Transverse colon (tissue), 4 donors: Measurements from ENCODE around the gene GOLPH3. TPM values are rescaled to one million over a fixed set of nuclear protein-coding genes. Genes with fewer than 3 reads are reported as not detected.
"Not testable (repeated sequence)": the region's sequence is repeated elsewhere in the genome, so short reads cannot be mapped to it uniquely, and the experiment has no call there.

Experiments used
- DNase-seq: peaks from one replicate; pipeline ENCODE4 v3.0.0-alpha.2; 2019
- H3K27ac ChIP-seq, 4 donors: fragments of 200-600 bp; sonication (generic); 2 replicates each; pipeline ENCODE4 v1.5.1; 2016 to 2018; ENCODE audit warnings: inconsistent platforms in 4 of 4
- H3K27me3 ChIP-seq: fragments of 200-600 bp; sonication (generic); 2 replicates; pipeline ENCODE4 v1.5.1; 2017; ENCODE audit warnings: inconsistent platforms
- H3K36me3 ChIP-seq, 4 donors: fragments of 200-600 bp; sonication (generic); 2 replicates each; pipeline ENCODE4 v1.5.1; 2017 to 2019; ENCODE audit warnings: inconsistent platforms in 4 of 4
- H3K4me1 ChIP-seq, 4 donors: fragments of 200-600 bp; sonication (generic); 2 replicates each; pipeline ENCODE4 v1.5.1; 2017 to 2020; ENCODE audit warnings: inconsistent platforms in 4 of 4
- H3K4me3 ChIP-seq, 4 donors: fragments of 200-600 bp; sonication (generic); 1 replicate in 1 of 4; 2 replicates in 3 of 4; pipeline versions ENCODE4 v1.5.1 to v1.6.1; 2017 to 2019; ENCODE audit warnings: inconsistent platforms in 4 of 4
- H3K9me3 ChIP-seq, 2 donors: fragments of 200-600 bp; sonication (generic); 2 replicates each; pipeline ENCODE4 v1.5.1; 2017 to 2019; ENCODE audit warnings: inconsistent platforms in 2 of 2
- CTCF ChIP-seq, 5 experiments: fragments of 200-600 bp in 3 of 5; fragments of 450-650 bp in 2 of 5; sonication (generic) in 3 of 5; IDR thresholded peaks; 1 replicate in 2 of 5; 2 replicates in 3 of 5; pipeline ENCODE4 v1.5.1; 2016 to 2017; ENCODE audit warnings: antibody characterized with exemption in 5 of 5, inconsistent platforms in 3 of 5, mild to moderate bottlenecking in 2 of 5, moderate library complexity in 1 of 5
- EP300 ChIP-seq: sonication (generic); formaldehyde crosslinking; IDR thresholded peaks from one replicate; pipeline ENCODE4 v1.6.1; 2017; ENCODE audit warnings: antibody characterized with exemption, low read depth
- POLR2A ChIP-seq: fragments of 450-650 bp; IDR thresholded peaks from one replicate; pipeline ENCODE4 v1.6.1; 2016; ENCODE audit warnings: antibody characterized with exemption, mild to moderate bottlenecking, moderate library complexity
- POLR2AphosphoS5 ChIP-seq, 3 donors: sonication (generic); formaldehyde crosslinking; IDR thresholded peaks; one replicate each; pipeline ENCODE4 v1.6.1; 2016; ENCODE audit warnings: antibody characterized with exemption in 3 of 3
- WGBS, 2 donors: methylation state at CpG; one replicate each; pipeline ENCODE4 v1.1.5; 2018; ENCODE audit warnings: low coverage in 1 of 2; 5-methylcytosine and 5-hydroxymethylcytosine counted together
- in situ Hi-C, 4 donors: fragments of 200-750 bp; cut with MboI; loops; one replicate each; pipeline versions ENCODE4 v1.15.0 to v1.15.1; 2017; ENCODE audit warnings: low sequenced_read_pairs in 3 of 4, low pct_ligation_motif_present in 1 of 4, low pct_unique_long_range_greater_than_20kb in 1 of 4
- intact Hi-C: fragments of 100-400 bp; cut with DNase I; formaldehyde crosslinking; loops from one replicate; pipeline ENCODE4 v1.15.1; 2023; ENCODE audit warnings: low total_unique reads
- total RNA-seq, 4 donors: library from RNA; depleted of rRNA; stranded (reverse); fragments of >200 nt; gene quantifications; one replicate each; pipeline ENCODE4 v1.1.0, GENCODE V29; 2016

The GOLPH3 gene
- total RNA-seq, 4 donors from 2014 or later, result 52.1 to 666 (median 132) TPM

GRCh38 chr5:32173267-32174010 lies 680 bp downstream of the GOLPH3 start:
- DNase-seq, result peak; percentile 76
- Histone ChIP-seq H3K4me1 (peaks cover 6 to 47% (median 36%) of the 10 kb centered on the region in 4 donors), H3K9me3 (no peaks in the 10 kb centered on the region), H3K4me3 (peak overlapping the region; percentile 79 to 97 (median 90)), H3K27me3 (no peaks in the 10 kb centered on the region), H3K36me3 (peaks cover 0 to 10% (median 2%) of the 10 kb centered on the region in 4 donors), H3K27ac (peak overlapping the region; percentile 99 to 100 (median 100))
- in situ Hi-C loops, result no loop called here
- WGBS, 2 donors, result 0% methylated on average over 28 to 30 of the region's 74 CpGs
- intact Hi-C loops, result loop anchor here (5.0 kb wide), 1 partner anchor 49 kb away; no protein-coding TSS in a partner anchor
- TF ChIP-seq EP300 (no peak), CTCF (IDR thresholded peaks at IDR 0.05) (no peak), POLR2A (peak; percentile 7), POLR2AphosphoS5 (IDR thresholded peaks at IDR 0.05) (peak in 2 of 3 donors; percentile 38 to 54)

- intact Hi-C loops (loop anchor here (5.0 kb wide), 1 partner anchor 49 kb away; no protein-coding TSS in a partner anchor), in situ Hi-C loops (no loop called here)
- DNase-seq, result no peak
- H3K4me3 ChIP-seq, result peak overlapping the region; percentile 79 to 97 (median 90)
- no peaks in the 10 kb centered on the region for H3K27me3 ChIP-seq
- peaks cover 6 to 51% (median 40%) of the 10 kb centered on the region in 4 donors for H3K4me1 ChIP-seq
- H3K27ac ChIP-seq, result peak overlapping the region; percentile 99 to 100 (median 100)
- no peaks in the 10 kb centered on the region for H3K9me3 ChIP-seq
- WGBS, 2 donors, result 0 to 1% methylated on average over 4 of the region's 4 CpGs
- no peak for TF ChIP-seq POLR2A
- TF ChIP-seq POLR2AphosphoS5 (IDR thresholded peaks at IDR 0.05), result no peak
- TF ChIP-seq EP300, result no peak
- TF ChIP-seq CTCF (IDR thresholded peaks at IDR 0.05), result no peak
- peaks cover 0 to 10% (median 2%) of the 10 kb centered on the region in 4 donors for H3K36me3 ChIP-seq
Measured at GRCh38 chr5:32172923-32173266, 1.2 kb downstream of the GOLPH3 start.

- H3K9me3 ChIP-seq, H3K36me3 ChIP-seq, in situ Hi-C loops, H3K27me3 ChIP-seq: not testable (repeated sequence)
- TF ChIP-seq POLR2A, result peak; percentile 13
- Histone ChIP-seq H3K4me1 (peaks cover 6 to 56% (median 42%) of the 10 kb centered on the region in 4 donors), H3K4me3 (peak overlapping the region; percentile 79 to 97 (median 90)), H3K27ac (peak overlapping the region; percentile 99 to 100 (median 100))
- WGBS, 2 donors, result 2 to 4% methylated on average over 13 to 34 of the region's 34 CpGs
- DNase-seq, result peak; percentile 33
- intact Hi-C loops, result loop anchor here (5.0 kb wide), 1 partner anchor 50 kb away; no protein-coding TSS in a partner anchor
Measured at GRCh38 chr5:32172186-32172911, 1.8 kb downstream of the GOLPH3 start.

- no peak for DNase-seq
- no peak for TF ChIP-seq CTCF (IDR thresholded peaks at IDR 0.05)
- no peak for TF ChIP-seq POLR2A
- no peak for TF ChIP-seq POLR2AphosphoS5 (IDR thresholded peaks at IDR 0.05)
- no peak for TF ChIP-seq EP300
- Histone ChIP-seq H3K4me3 (peak overlapping the region in 1 of 4 donors; percentile 83), H3K4me1 (peaks cover 14 to 68% (median 51%) of the 10 kb centered on the region in 4 donors), H3K27ac (peak overlapping the region; percentile 99 to 100 (median 100)), H3K36me3 (peaks cover 0 to 10% (median 2%) of the 10 kb centered on the region in 4 donors), H3K9me3 (no peaks in the 10 kb centered on the region), H3K27me3 (no peaks in the 10 kb centered on the region)
- WGBS, 2 donors, result 61 to 62% methylated on average over 3 to 5 of the region's 5 CpGs
- in situ Hi-C loops, result no loop called here
- intact Hi-C loops, result loop anchor here (2.0 to 5.0 kb wide), 2 partner anchors 52 to 142 kb away; partner anchors contain the start of gene MTMR12
Measured at GRCh38 chr5:32170303-32171151, 3.6 kb downstream of the GOLPH3 start.
